Measurements from ENCODE around the gene RPN1.
"Not testable (repeated sequence)": the region's sequence is repeated elsewhere in the genome, so short reads cannot be mapped to it uniquely, and the experiment has no call there.

Gene RPN1

GRCh38 chr3:128650096-128651050 lies at the start of gene RPN1:
Gene RPN1, minus strand, starts transcription at chr3:128650818. Its CDS starts 18 bp downstream, at chr3:128650800.
- peak; percentile 82 for DNase-seq

- no peak for DNase-seq
Observed at GRCh38 chr3:128698211-128699047, 47.8 kb upstream of the RPN1 start.

- no peak for DNase-seq
Observed at GRCh38 chr3:128697341-128697740, 46.7 kb upstream of the RPN1 start.

GRCh38 chr3:128693696-128694095 lies 43.1 kb upstream of the RPN1 start:
- DNase-seq: no peak

- no peak for DNase-seq
Observed at GRCh38 chr3:128689060-128689459, 38.4 kb upstream of the RPN1 start.

GRCh38 chr3:128686465-128686864 lies 35.8 kb upstream of the RPN1 start:
- DNase-seq: no peak

- no peak for DNase-seq
Observed at GRCh38 chr3:128684986-128685726, 34.5 kb upstream of the RPN1 start.

GRCh38 chr3:128683957-128684356 lies 33.3 kb upstream of the RPN1 start:
- DNase-seq: no peak

- DNase-seq: no peak
Observed at GRCh38 chr3:128681369-128681829, 30.8 kb upstream of the RPN1 start.

GRCh38 chr3:128680603-128681368 lies 30.2 kb upstream of the RPN1 start:
- DNase-seq: peak; percentile 94

GRCh38 chr3:128679338-128679737 lies 28.7 kb upstream of the RPN1 start:
- DNase-seq: no peak

- DNase-seq: not testable (repeated sequence)
Observed at GRCh38 chr3:128675802-128676201, 25.2 kb upstream of the RPN1 start.

GRCh38 chr3:128674161-128674784 lies 23.7 kb upstream of the RPN1 start:
- DNase-seq: no peak

GRCh38 chr3:128667641-128668040 lies 17.0 kb upstream of the RPN1 start:
- DNase-seq: no peak

- DNase-seq: no peak
Observed at GRCh38 chr3:128665362-128666021, 14.9 kb upstream of the RPN1 start.

GRCh38 chr3:128663151-128663550 lies 12.5 kb upstream of the RPN1 start:
- DNase-seq: no peak

GRCh38 chr3:128655531-128655930 lies 4.9 kb upstream of the RPN1 start:
- no peak for DNase-seq

GRCh38 chr3:128653993-128654805 lies 3.6 kb upstream of the RPN1 start:
- DNase-seq: not testable (repeated sequence)

GRCh38 chr3:128653383-128653992 lies 2.9 kb upstream of the RPN1 start:
- DNase-seq: not testable (repeated sequence)
